OCI-LY3 (cell line): Measurements from ENCODE around the gene KIF1A.

Experiments used
- H2AFZ ChIP-seq: fragments of 200-600, 300-600 bp; shearing (Covaris generic); 2 replicates; pipeline ENCODE4 v1.6.0; 2014; ENCODE audit warnings: antibody characterized with exemption, low read depth, low read length
- H3K27ac ChIP-seq: fragments of 200-600, 300-600 bp; sonication (generic); 2 replicates; pipeline ENCODE4 v1.5.1; 2014; ENCODE audit warnings: mild to moderate bottlenecking, low read length, moderate library complexity, mixed read lengths
- H3K27me3 ChIP-seq: fragments of 200-600, 300-600 bp; sonication (generic); 2 replicates; pipeline ENCODE4 v1.6.1; 2014; ENCODE audit warnings: low read depth, low read length, mixed read lengths
- H3K36me3 ChIP-seq: fragments of 200-600, 300-600 bp; sonication (generic); replicated peaks from 2 replicates; pipeline ENCODE3; 2014; ENCODE audit warnings: low read depth, low read length, mixed read lengths
- H3K4me1 ChIP-seq: fragments of 300-600, 200-600 bp; sonication (generic); 2 replicates; pipeline ENCODE4 v1.6.1; 2014; ENCODE audit warnings: low read length, mixed read lengths
- H3K4me2 ChIP-seq: fragments of 200-600, 300-600 bp; sonication (generic); 2 replicates; pipeline ENCODE4 v1.6.1; 2014; ENCODE audit warnings: low read length, mixed read lengths
- H3K4me3 ChIP-seq: fragments of 300-600, 200-600 bp; sonication (generic); 2 replicates; pipeline ENCODE4 v1.5.1; 2014; ENCODE audit warnings: antibody characterized with exemption, mild to moderate bottlenecking, low read length, moderate library complexity
- H3K79me2 ChIP-seq: fragments of 300-600, 200-600 bp; shearing (Covaris generic); 2 replicates; pipeline ENCODE4 v1.6.1; 2014; ENCODE audit warnings: mild to moderate bottlenecking, low read length, mixed read lengths
- H3K9ac ChIP-seq: fragments of 300-600, 200-600 bp; shearing (Covaris generic); 2 replicates; pipeline ENCODE4 v1.6.0; 2014; ENCODE audit warnings: mild to moderate bottlenecking, low read length, moderate library complexity
- H3K9me3 ChIP-seq: fragments of 200-600, 300-600 bp; shearing (Covaris generic); 2 replicates; pipeline ENCODE4 v1.6.1; 2014; ENCODE audit warnings: low read length, mixed read lengths; ENCODE audit not compliant: insufficient read depth
- H4K20me1 ChIP-seq: fragments of 200-600, 300-600 bp; sonication (generic); 2 replicates; pipeline ENCODE4 v1.6.1; 2016; ENCODE audit warnings: low read length, mixed read lengths; ENCODE audit not compliant: insufficient read depth
- EZH2phosphoT487 ChIP-seq: fragments of 200-600 bp; shearing (Covaris generic); IDR thresholded peaks from 2 replicates; pipeline ENCODE4 v1.6.1; 2018; ENCODE audit warnings: antibody characterized with exemption, mixed run types, low read depth
- TF ChIP-seq, protein P1 (sequence below): fragments of 200-600, 300-600 bp; sonication (generic); IDR thresholded peaks from 2 replicates; pipeline ENCODE4 v1.5.1; 2014; ENCODE audit warnings: antibody characterized with exemption, low read length, low read depth

The KIF1A gene

DNA sequence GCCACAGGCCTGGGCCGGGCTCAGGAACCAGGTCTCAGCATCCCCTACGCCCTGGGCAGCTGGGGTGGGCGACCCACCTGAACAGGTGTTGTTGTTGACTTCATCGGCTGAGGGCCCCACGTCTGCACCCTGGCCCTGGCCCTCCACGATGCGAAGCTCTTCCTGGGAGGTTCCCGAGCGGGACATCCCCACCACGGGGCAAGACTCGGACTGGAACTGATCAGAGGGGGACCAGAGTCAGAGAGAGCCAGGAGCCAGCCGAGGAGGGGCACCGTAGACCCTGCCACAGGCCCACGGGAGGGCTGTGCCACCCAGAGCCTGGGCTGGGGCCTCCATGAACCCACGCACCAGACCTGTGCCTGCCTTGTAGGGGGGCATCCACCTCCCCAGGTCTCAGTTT lies 74.1 kb downstream of the KIF1A start:
- no peak overlapping the region for H3K9ac ChIP-seq
- H3K4me3 ChIP-seq: no peak overlapping the region
- no peak overlapping the region for H2AFZ ChIP-seq
- no peak overlapping the region for H3K4me2 ChIP-seq
- no peaks in the 10 kb centered on the region for H3K27me3 ChIP-seq
- no peak overlapping the region for H3K27ac ChIP-seq
- H4K20me1 ChIP-seq: no peaks in the 10 kb centered on the region
- no peaks in the 10 kb centered on the region for H3K4me1 ChIP-seq
- H3K9me3 ChIP-seq: no peaks in the 10 kb centered on the region
- no peaks in the 10 kb centered on the region for H3K36me3 ChIP-seq
- TF ChIP-seq EZH2phosphoT487: no peak
- TF ChIP-seq, protein P1, sequence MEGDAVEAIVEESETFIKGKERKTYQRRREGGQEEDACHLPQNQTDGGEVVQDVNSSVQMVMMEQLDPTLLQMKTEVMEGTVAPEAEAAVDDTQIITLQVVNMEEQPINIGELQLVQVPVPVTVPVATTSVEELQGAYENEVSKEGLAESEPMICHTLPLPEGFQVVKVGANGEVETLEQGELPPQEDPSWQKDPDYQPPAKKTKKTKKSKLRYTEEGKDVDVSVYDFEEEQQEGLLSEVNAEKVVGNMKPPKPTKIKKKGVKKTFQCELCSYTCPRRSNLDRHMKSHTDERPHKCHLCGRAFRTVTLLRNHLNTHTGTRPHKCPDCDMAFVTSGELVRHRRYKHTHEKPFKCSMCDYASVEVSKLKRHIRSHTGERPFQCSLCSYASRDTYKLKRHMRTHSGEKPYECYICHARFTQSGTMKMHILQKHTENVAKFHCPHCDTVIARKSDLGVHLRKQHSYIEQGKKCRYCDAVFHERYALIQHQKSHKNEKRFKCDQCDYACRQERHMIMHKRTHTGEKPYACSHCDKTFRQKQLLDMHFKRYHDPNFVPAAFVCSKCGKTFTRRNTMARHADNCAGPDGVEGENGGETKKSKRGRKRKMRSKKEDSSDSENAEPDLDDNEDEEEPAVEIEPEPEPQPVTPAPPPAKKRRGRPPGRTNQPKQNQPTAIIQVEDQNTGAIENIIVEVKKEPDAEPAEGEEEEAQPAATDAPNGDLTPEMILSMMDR: no peak
- H3K79me2 ChIP-seq: no peaks in the 10 kb centered on the region

DNA sequence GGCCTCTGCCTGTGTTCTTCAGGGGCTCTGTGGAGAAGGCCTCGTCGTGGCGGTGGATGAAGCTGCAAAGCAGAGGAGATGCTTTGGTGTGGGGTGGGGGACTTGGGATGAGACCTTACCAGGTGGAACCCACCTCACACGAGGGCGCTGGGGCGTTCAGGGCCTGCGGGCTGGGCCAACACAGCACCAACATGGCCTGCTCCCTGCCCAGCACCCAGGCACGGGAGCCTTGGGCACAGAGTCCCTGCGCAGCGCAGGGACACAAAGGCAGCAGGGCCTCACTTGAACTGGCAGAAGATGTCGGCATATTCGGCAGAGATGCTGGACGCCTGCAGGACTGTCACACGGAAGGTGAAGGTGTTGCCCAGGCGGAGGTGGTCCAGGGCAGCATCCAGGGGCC lies 74.6 kb downstream of the KIF1A start:
- no peak overlapping the region for H2AFZ ChIP-seq
- H3K36me3 ChIP-seq: no peaks in the 10 kb centered on the region
- no peak overlapping the region for H3K4me2 ChIP-seq
- no peaks in the 10 kb centered on the region for H4K20me1 ChIP-seq
- no peaks in the 10 kb centered on the region for H3K27me3 ChIP-seq
- H3K79me2 ChIP-seq: no peaks in the 10 kb centered on the region
- no peak overlapping the region for H3K9ac ChIP-seq
- no peak overlapping the region for H3K4me3 ChIP-seq
- H3K9me3 ChIP-seq: no peaks in the 10 kb centered on the region
- no peaks in the 10 kb centered on the region for H3K4me1 ChIP-seq
- no peak overlapping the region for H3K27ac ChIP-seq
- TF ChIP-seq, protein P1: no peak
- no peak for TF ChIP-seq EZH2phosphoT487

DNA sequence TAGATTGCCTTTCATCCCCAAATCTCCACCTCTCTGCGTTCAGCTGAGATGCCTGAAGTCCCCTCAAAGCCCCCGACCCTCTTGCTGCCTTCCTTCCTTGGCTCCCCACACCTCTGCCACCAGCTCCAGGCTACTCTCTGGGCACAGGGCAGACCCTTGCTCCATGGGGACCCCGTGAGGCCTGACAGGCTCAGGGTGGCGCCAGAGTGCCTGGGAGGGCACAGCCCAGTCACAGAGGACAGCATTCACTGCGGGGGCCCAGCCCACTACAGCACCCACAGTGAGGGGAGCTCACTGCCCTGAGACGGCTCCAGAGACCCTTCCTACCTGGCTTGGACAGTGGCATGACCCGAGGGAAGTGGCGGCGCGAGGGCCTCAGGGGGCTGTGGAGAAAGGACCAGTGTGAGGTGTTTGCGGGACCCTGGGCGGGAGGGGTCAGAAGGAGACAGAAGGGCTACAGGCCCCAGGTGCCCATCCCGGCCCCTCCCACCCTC lies 77.4 kb downstream of the KIF1A start:
- no peak overlapping the region for H3K4me3 ChIP-seq
- no peak overlapping the region for H3K4me2 ChIP-seq
- H3K27ac ChIP-seq: no peak overlapping the region
- H4K20me1 ChIP-seq: no peaks in the 10 kb centered on the region
- no peaks in the 10 kb centered on the region for H3K4me1 ChIP-seq
- H2AFZ ChIP-seq: no peak overlapping the region
- TF ChIP-seq EZH2phosphoT487: no peak
- TF ChIP-seq, protein P1: peak; percentile 16; the same call in 1 of the 2 replicates
- H3K9me3 ChIP-seq: no peaks in the 10 kb centered on the region
- no peaks in the 10 kb centered on the region for H3K79me2 ChIP-seq
- no peaks in the 10 kb centered on the region for H3K36me3 ChIP-seq
- H3K27me3 ChIP-seq: 0 out of 2 replicates have a peak, but pooled peaks cover 6% of the 10 kb centered on the region
- no peak overlapping the region for H3K9ac ChIP-seq

DNA sequence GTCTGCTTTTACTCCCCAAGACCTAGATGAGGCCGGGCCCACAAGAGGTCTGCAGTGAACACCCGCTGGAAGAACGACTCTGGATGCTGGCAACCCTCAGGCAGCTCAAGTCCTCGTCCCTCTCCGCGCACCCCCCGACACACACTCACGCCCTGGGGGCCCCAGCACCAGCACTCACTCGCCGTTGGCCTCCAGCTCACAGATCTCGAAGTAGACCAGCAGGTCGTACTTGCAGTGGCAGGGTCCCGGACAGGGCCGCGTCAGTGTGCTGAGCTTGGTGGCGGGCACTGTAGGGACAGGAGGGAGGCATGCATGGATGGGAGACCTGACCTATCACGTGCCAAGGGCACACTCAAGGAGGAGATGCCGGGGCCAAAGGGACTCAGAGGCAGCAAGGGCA lies 78.9 kb downstream of the KIF1A start:
- Histone ChIP-seq H4K20me1 (no peaks in the 10 kb centered on the region), H2AFZ (no peak overlapping the region), H3K4me3 (no peak overlapping the region), H3K9me3 (no peaks in the 10 kb centered on the region), H3K36me3 (no peaks in the 10 kb centered on the region), H3K4me2 (no peak overlapping the region), H3K27me3 (0 out of 2 replicates have a peak, but pooled peaks cover 6% of the 10 kb centered on the region), H3K79me2 (no peaks in the 10 kb centered on the region), H3K4me1 (no peaks in the 10 kb centered on the region), H3K9ac (no peak overlapping the region), H3K27ac (no peak overlapping the region)
- no peak for TF ChIP-seq EZH2phosphoT487
- TF ChIP-seq, protein P1: no peak
